GM21423 (cell line): Measurements from ENCODE around the gene AIF1L.
"Not testable (repeated sequence)": the region's sequence is repeated elsewhere in the genome, so short reads cannot be mapped to it uniquely, and the experiment has no call there.

Source experiments
- ATAC-seq: cut with Tn5 transposase; IDR thresholded peaks from one replicate; pipeline ENCODE4 v1.9.1; 2021; ENCODE audit warnings: mild to moderate bottlenecking, moderate library complexity; ENCODE audit not compliant: unreplicated experiment

Gene AIF1L

GRCh38 chr9:131097948-131098278 is 1.6 kb downstream of the AIF1L start:
- no peak for ATAC-seq

- ATAC-seq: no peak
Observed at GRCh38 chr9:131098391-131099101, 2.2 kb downstream of the AIF1L start.

- ATAC-seq: no peak
Observed at GRCh38 chr9:131099102-131099606, 2.8 kb downstream of the AIF1L start.

- ATAC-seq: not testable (repeated sequence)
Observed at GRCh38 chr9:131099845-131100244, 3.5 kb downstream of the AIF1L start.

- no peak for ATAC-seq
Observed at GRCh38 chr9:131100445-131100844, 4.1 kb downstream of the AIF1L start.

- ATAC-seq: no peak
Observed at GRCh38 chr9:131101207-131101964, 5.1 kb downstream of the AIF1L start.

- ATAC-seq: no peak
Observed at GRCh38 chr9:131103024-131103423, 6.7 kb downstream of the AIF1L start.

GRCh38 chr9:131103535-131103934 is 7.2 kb downstream of the AIF1L start:
- ATAC-seq: no peak

GRCh38 chr9:131104016-131104740 is 7.8 kb downstream of the AIF1L start:
- no peak for ATAC-seq

GRCh38 chr9:131105952-131106351 is 9.6 kb downstream of the AIF1L start:
- ATAC-seq: no peak

GRCh38 chr9:131107760-131108159 is 11.4 kb downstream of the AIF1L start:
- no peak for ATAC-seq

- ATAC-seq: no peak
Observed at GRCh38 chr9:131111186-131111853, 15.0 kb downstream of the AIF1L start.

- no peak for ATAC-seq
Observed at GRCh38 chr9:131111854-131112311, 15.6 kb downstream of the AIF1L start.

GRCh38 chr9:131112374-131113154 is 16.2 kb downstream of the AIF1L start:
- ATAC-seq: no peak

GRCh38 chr9:131113655-131114054 is 17.3 kb downstream of the AIF1L start:
- ATAC-seq: no peak

GRCh38 chr9:131114084-131114535 is 17.8 kb downstream of the AIF1L start:
- ATAC-seq: no peak

GRCh38 chr9:131115360-131115742 is 19.0 kb downstream of the AIF1L start:
- ATAC-seq: not testable (repeated sequence)

GRCh38 chr9:131116281-131117120 is 20.2 kb downstream of the AIF1L start:
- no peak for ATAC-seq

- ATAC-seq: no peak
Observed at GRCh38 chr9:131117121-131117761, 20.9 kb downstream of the AIF1L start.
